GM21381 (cell line): Measurements from ENCODE around the gene LMO3.
"Not testable (repeated sequence)": the region's sequence is repeated elsewhere in the genome, so short reads cannot be mapped to it uniquely, and the experiment has no call there.

ENCODE experiments used
- ATAC-seq: cut with Tn5 transposase; IDR thresholded peaks from one replicate; pipeline ENCODE4 v1.9.1; 2021; ENCODE audit warnings: mild to moderate bottlenecking, moderate library complexity; ENCODE audit not compliant: unreplicated experiment

The LMO3 gene

GRCh38 chr12:16553457-16553856 is 52.5 kb downstream of the LMO3 start:
- ATAC-seq: no peak

GRCh38 chr12:16552301-16552700 is 53.7 kb downstream of the LMO3 start:
- ATAC-seq: no peak

DNA sequence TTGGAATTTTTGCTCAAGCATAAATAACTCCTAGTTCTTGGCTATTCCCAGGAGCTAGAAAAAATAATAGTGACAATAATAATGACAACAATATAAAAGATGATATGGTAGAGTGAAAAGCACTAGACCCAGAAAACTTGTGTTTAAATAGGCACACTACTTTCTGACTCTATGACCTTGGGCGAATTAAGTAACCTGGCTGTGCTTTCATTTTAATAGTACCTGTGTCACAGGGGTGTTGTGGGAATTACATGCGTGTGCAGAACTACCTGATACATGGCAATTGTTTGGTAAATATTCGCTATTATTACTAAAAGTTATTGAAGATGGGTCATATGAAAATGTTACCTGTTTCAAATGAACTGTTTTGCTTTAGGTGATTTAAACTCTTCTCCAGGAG is 60.1 kb downstream of the LMO3 start:
- ATAC-seq: no peak

GRCh38 chr12:16542586-16542985 is 63.4 kb downstream of the LMO3 start:
- no peak for ATAC-seq

DNA sequence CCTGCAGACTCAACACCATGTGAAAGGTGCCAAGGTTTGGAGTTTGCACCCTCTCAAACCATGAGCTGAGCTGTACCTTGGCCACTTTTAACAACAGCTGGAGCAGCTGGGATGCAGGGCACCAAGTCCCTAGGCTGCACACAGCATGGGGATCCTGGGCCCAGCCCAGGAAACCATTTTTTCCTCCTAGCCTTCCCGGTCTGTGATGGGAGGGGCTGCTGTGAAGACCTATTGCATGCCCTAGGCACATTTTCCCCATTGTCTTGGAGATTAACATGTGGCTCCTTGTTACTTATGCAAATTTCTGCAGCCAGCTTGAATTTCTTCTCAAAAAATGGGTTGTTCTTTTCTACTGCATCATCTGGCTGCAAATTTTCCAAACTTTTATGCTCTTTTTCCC is 68.3 kb downstream of the LMO3 start:
- not testable (repeated sequence) for ATAC-seq

GRCh38 chr12:16531621-16532020 is 74.3 kb downstream of the LMO3 start:
- ATAC-seq: no peak

DNA sequence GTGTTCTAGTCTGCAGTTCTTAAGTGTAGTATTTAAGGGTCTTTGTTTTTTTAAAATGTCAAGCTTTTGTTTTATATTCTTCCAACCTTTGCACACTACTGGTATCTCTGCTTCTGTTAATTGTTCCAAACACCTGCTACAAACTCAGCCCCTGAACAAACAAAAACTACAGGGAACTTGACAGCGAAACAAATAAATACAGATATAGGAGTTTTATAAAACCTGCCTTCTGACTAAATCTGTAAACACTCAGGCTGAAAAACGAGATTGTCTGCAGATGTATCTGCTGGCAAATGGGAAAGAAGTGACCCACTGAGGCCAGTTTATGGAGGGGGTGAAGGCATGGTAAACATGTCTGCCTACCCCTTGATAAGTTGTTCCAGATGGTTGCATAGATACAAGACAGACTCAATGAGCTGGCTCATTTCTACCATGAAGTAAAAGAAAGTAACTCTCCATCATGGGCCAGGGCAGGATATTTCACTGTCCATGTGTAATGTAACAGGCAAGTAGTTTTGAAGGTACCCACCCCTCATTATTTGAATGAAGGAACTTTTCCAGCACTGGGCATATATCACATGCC is 75.6 kb downstream of the LMO3 start:
- no peak for ATAC-seq

GRCh38 chr12:16526693-16527092 is 79.3 kb downstream of the LMO3 start:
- ATAC-seq: no peak

- no peak for ATAC-seq
These were observed 81.6 kb downstream of the LMO3 start for GRCh38 chr12:16524378-16524777.

DNA sequence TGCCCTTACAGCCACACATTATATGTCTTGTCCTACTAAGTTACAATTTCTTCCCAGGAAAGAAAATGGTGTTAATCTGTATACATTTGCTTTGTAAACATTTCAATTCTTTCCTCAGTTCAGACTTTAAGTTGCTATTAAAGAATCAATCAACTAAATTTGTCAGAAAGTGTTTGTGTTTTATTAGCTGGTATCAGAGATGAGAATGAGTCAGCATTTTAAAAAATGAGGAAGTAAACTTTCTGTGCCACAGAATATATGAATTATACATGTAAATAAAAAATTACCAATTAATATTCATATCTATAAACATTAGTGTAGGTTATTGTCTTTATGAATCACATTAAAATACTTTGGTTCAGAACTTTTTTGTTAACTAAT is 82.0 kb downstream of the LMO3 start:
- ATAC-seq: no peak

DNA sequence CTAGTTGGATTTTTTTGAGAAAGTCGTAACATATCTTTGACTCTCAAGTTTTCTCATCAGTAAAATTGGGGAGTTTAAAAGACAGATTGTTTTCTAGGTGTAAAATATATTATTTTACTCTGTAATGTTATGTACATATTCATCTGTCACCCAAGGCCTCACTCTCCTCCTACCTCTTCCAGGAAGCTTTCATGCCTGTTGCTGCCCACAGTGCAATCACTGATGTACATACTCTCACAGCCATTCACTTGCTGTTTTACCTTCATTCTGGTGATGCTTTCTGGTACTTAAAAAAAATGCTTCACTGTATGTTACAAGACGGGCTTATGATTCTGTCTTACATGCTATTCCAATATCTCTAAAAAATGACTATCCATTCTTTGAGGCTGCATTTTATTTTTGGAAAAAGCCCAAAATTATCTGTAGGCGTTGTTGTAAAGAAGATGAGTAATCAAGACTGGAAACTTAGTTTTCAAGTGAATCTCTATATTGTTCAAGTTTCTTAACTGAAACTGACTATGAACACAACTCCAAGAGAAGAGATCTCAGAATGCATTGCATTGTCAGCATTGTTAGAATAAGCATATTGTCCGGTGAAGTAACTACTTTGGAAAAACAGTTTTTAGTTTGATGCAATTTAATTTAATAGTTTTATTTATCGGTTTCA is 82.5 kb downstream of the LMO3 start:
- ATAC-seq: no peak

DNA sequence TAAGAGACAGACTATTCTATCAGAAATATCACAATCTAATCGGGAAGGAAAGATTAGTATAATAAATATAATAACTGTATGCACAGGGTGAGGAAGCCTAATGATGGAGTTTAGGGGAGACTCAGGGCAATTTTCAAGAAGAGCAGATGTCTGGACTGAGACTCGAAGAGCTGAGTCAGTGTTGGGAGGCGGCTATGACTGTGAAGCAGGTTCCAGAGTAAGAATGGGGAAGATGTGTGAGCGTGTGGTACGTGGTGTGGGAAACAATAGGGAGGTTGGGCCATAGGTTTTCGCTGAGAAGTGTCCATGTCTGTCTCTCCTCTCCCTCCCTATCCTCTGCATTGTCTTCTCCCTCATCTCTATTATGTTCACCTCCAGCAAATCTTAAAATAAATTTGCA is 85.6 kb downstream of the LMO3 start:
- no peak for ATAC-seq

DNA sequence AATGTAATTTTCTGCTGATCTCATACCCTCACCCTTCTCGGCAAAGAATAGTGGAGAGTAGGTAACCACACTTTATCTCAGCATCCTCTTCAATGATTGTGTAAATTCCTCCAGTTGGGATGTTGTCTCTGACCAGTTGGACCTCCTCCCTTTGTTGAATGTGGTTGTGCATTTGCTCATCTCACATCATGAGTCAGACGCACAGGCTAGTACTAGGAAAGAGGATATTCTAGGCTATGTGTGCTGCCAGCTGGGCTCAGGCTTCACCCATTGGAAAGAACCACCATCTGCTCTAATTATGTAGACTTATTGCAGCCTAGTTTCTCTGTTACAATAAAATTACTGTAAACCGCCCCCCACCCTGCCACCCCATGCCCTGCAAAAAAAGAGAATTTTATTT is 90.3 kb downstream of the LMO3 start:
- ATAC-seq: no peak

DNA sequence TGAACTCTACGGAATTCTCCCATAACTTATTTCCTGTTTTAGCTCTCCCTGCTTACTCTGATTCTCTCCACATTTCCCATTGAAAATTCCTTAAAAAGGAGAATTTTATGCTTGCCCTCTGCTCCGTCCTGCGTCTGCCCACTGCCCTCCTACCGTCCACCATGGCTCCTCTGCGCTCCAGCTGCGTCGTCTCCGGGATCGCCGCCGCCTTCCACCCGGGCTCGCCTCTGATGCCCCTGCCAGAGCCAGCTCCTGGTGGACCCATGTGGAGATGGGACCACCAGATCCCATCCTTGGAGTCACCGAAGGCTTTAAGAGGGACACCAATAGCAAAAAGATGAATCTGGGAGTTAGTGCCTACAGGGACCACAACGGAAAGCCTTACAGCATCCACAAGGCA is 92.7 kb downstream of the LMO3 start:
- ATAC-seq: no peak

- ATAC-seq: no peak
These were observed 96.6 kb downstream of the LMO3 start for GRCh38 chr12:16509411-16509810.

GRCh38 chr12:16506394-16506793 is 99.6 kb downstream of the LMO3 start:
- ATAC-seq: no peak

DNA sequence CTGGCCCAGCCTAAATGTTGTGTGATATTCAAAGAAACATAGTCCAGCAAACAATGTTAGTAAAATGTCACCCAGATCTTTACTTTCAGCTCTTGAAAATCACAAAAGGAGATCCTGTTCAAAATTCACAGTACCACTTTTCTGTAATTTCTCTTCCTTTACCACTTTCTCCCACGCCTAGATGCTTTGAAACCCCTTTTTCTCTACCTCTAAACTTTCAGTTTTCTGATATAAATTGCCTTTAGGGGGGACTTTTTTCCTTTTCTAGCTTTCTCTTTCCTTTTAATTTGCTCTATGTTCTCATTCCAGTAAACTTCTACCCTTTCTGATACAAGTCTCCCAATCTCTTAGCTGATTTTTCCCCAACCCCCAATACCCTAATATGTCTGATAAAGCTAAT is 101.8 kb downstream of the LMO3 start:
- ATAC-seq: peak; percentile 66

DNA sequence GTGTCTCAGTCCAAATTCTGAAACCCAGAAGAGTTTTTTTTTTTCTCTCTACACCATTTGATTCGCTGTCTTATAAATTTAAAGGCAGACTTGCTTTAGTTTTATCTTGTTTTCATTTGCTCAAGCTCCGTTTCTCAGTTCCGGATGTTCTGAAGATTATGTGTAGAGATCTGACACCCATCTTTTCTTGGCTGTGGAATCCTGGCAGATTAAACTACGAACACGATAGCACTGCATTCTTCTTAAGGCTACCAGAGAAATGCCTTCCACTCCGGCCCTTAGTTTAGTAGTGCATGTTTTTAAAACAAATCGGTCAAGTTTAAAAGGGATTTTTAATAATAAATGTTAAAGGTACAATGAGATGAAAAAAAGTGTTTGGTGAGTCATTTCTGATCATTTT is 106.4 kb downstream of the LMO3 start:
- ATAC-seq: no peak
